CD14-positive monocyte (primary cell): ENCODE measurements around the gene NME7. TPM values are rescaled to one million over a fixed set of nuclear protein-coding genes. Genes with fewer than 3 reads are reported as not detected.

Experiments used
- DNase-seq, 3 donors: peaks; one replicate each; pipeline ENCODE4 v3.0.0-alpha.2; 2011 to 2022
- H2AFZ ChIP-seq: 2 replicates; pipeline ENCODE4 v1.6.0; 2012; ENCODE audit warnings: mild to moderate bottlenecking, low read depth, low read length, inconsistent platforms; ENCODE audit not compliant: insufficient read depth, poor library complexity, severe bottlenecking
- H3K27ac ChIP-seq, 2 donors: 1 replicate in 1 of 2; 2 replicates in 1 of 2; pipeline ENCODE4 v1.5.1; 2012 to 2013; ENCODE audit warnings: low read length in 2 of 2, control low read depth in 1 of 2, inconsistent platforms in 1 of 2, low read depth in 1 of 2, mild to moderate bottlenecking in 1 of 2
- H3K27me3 ChIP-seq, 2 donors: one replicate each; pipeline versions ENCODE4 v1.6.0 to v1.6.1; 2011 to 2013; ENCODE audit warnings: low read length in 2 of 2; ENCODE audit not compliant: control insufficient read depth in 2 of 2, insufficient read depth in 2 of 2
- H3K36me3 ChIP-seq, 2 donors: replicated peaks in 1 of 2; 1 replicate in 1 of 2; 2 replicates in 1 of 2; pipeline versions ENCODE4 v1.5.1 to v1.6.1; 2012 to 2013; ENCODE audit warnings: low read length in 2 of 2, control low read depth in 1 of 2, inconsistent platforms in 1 of 2, mild to moderate bottlenecking in 1 of 2; ENCODE audit not compliant: insufficient read depth in 2 of 2, control insufficient read depth in 1 of 2
- H3K4me1 ChIP-seq, 2 donors: 1 replicate in 1 of 2; 2 replicates in 1 of 2; pipeline versions ENCODE4 v1.5.1 to v1.6.1; 2012 to 2013; ENCODE audit warnings: low read length in 2 of 2, control low read depth in 1 of 2, inconsistent platforms in 1 of 2, mild to moderate bottlenecking in 1 of 2, moderate library complexity in 1 of 2; ENCODE audit not compliant: insufficient read depth in 2 of 2, control insufficient read depth in 1 of 2
- H3K4me2 ChIP-seq: replicated peaks from 2 replicates; pipeline ENCODE3; 2012; ENCODE audit warnings: low read length, moderate library complexity, mild to moderate bottlenecking; ENCODE audit not compliant: poor library complexity, severe bottlenecking; ENCODE audit errors: extremely low read depth
- H3K4me3 ChIP-seq, 3 experiments: fragments of 200-600 bp in 1 of 3; sonication (generic) in 1 of 3; replicated peaks in 1 of 3; 1 replicate in 2 of 3; 2 replicates in 1 of 3; pipeline ENCODE4 v1.5.1; 2011 to 2013; ENCODE audit warnings: low read length in 3 of 3, mild to moderate bottlenecking in 3 of 3, control low read depth in 2 of 3, low read depth in 2 of 3, inconsistent platforms in 1 of 3, moderate library complexity in 1 of 3
- H3K79me2 ChIP-seq: 2 replicates; pipeline ENCODE4 v1.6.0; 2012; ENCODE audit warnings: mild to moderate bottlenecking, control low read depth, inconsistent platforms, low read length, moderate library complexity; ENCODE audit not compliant: insufficient read depth
- H3K9ac ChIP-seq: 2 replicates; pipeline ENCODE4 v1.6.0; 2017; ENCODE audit warnings: low read length, mild to moderate bottlenecking; ENCODE audit not compliant: insufficient read depth, poor library complexity, severe bottlenecking
- H3K9me3 ChIP-seq, 2 donors: replicated peaks in 1 of 2; 1 replicate in 1 of 2; 2 replicates in 1 of 2; pipeline versions ENCODE4 v1.5.1 to v1.6.1; 2012 to 2013; ENCODE audit warnings: low read length in 2 of 2, control low read depth in 1 of 2; ENCODE audit not compliant: control insufficient read depth in 1 of 2, insufficient read depth in 1 of 2
- H4K20me1 ChIP-seq: 2 replicates; pipeline ENCODE4 v1.6.0; 2012; ENCODE audit warnings: mild to moderate bottlenecking, low read length, control low read depth, moderate library complexity; ENCODE audit not compliant: insufficient read depth
- H3K27ac Mint-ChIP-seq, 7 donors: one replicate each; pipeline ENCODE4 v1.8.0; 2020; ENCODE audit warnings: mild to moderate bottlenecking in 7 of 7, mixed read lengths in 7 of 7, moderate library complexity in 6 of 7, inconsistent platforms in 2 of 7
- H3K27me3 Mint-ChIP-seq, 3 donors: one replicate each; pipeline ENCODE4 v1.8.0; 2021 to 2022; ENCODE audit warnings: low read depth in 3 of 3, mild to moderate bottlenecking in 3 of 3, mixed read lengths in 3 of 3, moderate library complexity in 3 of 3, inconsistent platforms in 1 of 3
- H3K36me3 Mint-ChIP-seq, 2 donors: one replicate each; pipeline ENCODE4 v1.8.0; 2020; ENCODE audit warnings: mixed read lengths in 2 of 2, inconsistent platforms in 1 of 2, mild to moderate bottlenecking in 1 of 2
- H3K4me1 Mint-ChIP-seq: one replicate; pipeline ENCODE4 v1.8.0; 2020; ENCODE audit warnings: mild to moderate bottlenecking, mixed read lengths
- H3K4me3 Mint-ChIP-seq, 2 donors: one replicate each; pipeline ENCODE4 v1.8.0; 2020; ENCODE audit warnings: mild to moderate bottlenecking in 2 of 2, mixed read lengths in 2 of 2, moderate library complexity in 1 of 2
- H3K9me3 Mint-ChIP-seq, 7 donors: one replicate each; pipeline ENCODE4 v1.8.0; 2020 to 2022; ENCODE audit warnings: mixed read lengths in 7 of 7, mild to moderate bottlenecking in 6 of 7, moderate library complexity in 6 of 7, inconsistent platforms in 2 of 7
- CTCF ChIP-seq: fragments of 200-600 bp; IDR thresholded peaks from one replicate; pipeline ENCODE4 v1.8.0; 2022; ENCODE audit warnings: antibody characterized with exemption, mild to moderate bottlenecking
- WGBS: methylation state at CpG from one replicate; pipeline ENCODE4 v1.1.5; 2013; ENCODE audit warnings: missing lambda C conversion rate; ENCODE audit not compliant: insufficient coverage; 5-methylcytosine and 5-hydroxymethylcytosine counted together
- intact Hi-C, 2 donors: fragments of 100-400 bp; cut with micrococcal nuclease; formaldehyde crosslinking; loops; one replicate each; pipeline versions ENCODE4 v1.15.0 to v1.15.1; 2023
- polyA plus RNA-seq, 3 donors: library from polyadenylated mRNA; depleted of rRNA in 1 of 3; unstranded in 2 of 3; stranded (reverse) in 1 of 3; fragments of 300-500 nt in 2 of 3; fragments of >200 nt in 1 of 3; fragmentation: Illumina TruSeq in 2 of 3; gene quantifications; 1 replicate in 2 of 3; 2 replicates in 1 of 3; pipeline ENCODE4 v1.2.3, GENCODE V29; 2012 to 2021

The NME7 gene
- polyA plus RNA-seq, 3 donors: 3.5 to 8.0 (median 6.0) TPM

GRCh38 chr1:169348383-169349036 lies 19.1 kb downstream of the NME7 start:
- TF ChIP-seq CTCF: peak; percentile 83
- H4K20me1 ChIP-seq: no peaks in the 10 kb centered on the region
- Mint-ChIP-seq H3K9me3 (peaks cover 0 to 6% (median 0%) of the 10 kb centered on the region in 7 donors), H3K27ac (no peak overlapping the region), H3K27me3 (no peaks in the 10 kb centered on the region), H3K4me1 (peaks cover 2% of the 10 kb centered on the region), H3K36me3 (no peaks in the 10 kb centered on the region), H3K4me3 (no peak overlapping the region)
- peak; percentile 50 to 60 (median 56) for DNase-seq
- H3K4me3 ChIP-seq: no peak overlapping the region
- no peak overlapping the region for H3K27ac ChIP-seq
- no peaks in the 10 kb centered on the region for H3K79me2 ChIP-seq
- WGBS: no CpG with 5 or more reads among the region's 5 CpGs
- intact Hi-C loops: loop anchor here (2.0 to 10.0 kb wide), 5 partner anchors 746 to 1006 kb away; no protein-coding TSS in a partner anchor
- no peaks in the 10 kb centered on the region for H3K36me3 ChIP-seq
- H3K9ac ChIP-seq: no peak overlapping the region
- H3K4me2 ChIP-seq: no peak overlapping the region
- no peak overlapping the region for H2AFZ ChIP-seq
- no peaks in the 10 kb centered on the region for H3K4me1 ChIP-seq
- H3K9me3 ChIP-seq: no peaks in the 10 kb centered on the region
- no peaks in the 10 kb centered on the region for H3K27me3 ChIP-seq

GRCh38 chr1:169347688-169348382 lies 19.8 kb downstream of the NME7 start:
- no peaks in the 10 kb centered on the region for H3K27me3 Mint-ChIP-seq
- Histone ChIP-seq H3K4me3 (no peak overlapping the region), H2AFZ (no peak overlapping the region), H3K79me2 (no peaks in the 10 kb centered on the region), H3K27ac (no peak overlapping the region), H4K20me1 (no peaks in the 10 kb centered on the region), H3K9ac (no peak overlapping the region), H3K27me3 (no peaks in the 10 kb centered on the region), H3K4me2 (no peak overlapping the region), H3K9me3 (no peaks in the 10 kb centered on the region), H3K4me1 (no peaks in the 10 kb centered on the region), H3K36me3 (no peaks in the 10 kb centered on the region)
- peaks cover 2% of the 10 kb centered on the region for H3K4me1 Mint-ChIP-seq
- no peaks in the 10 kb centered on the region for H3K36me3 Mint-ChIP-seq
- no peak for DNase-seq
- intact Hi-C loops: loop anchor here (2.0 to 10.0 kb wide), 5 partner anchors 746 to 1006 kb away; no protein-coding TSS in a partner anchor
- TF ChIP-seq CTCF: no peak
- H3K27ac Mint-ChIP-seq: no peak overlapping the region
- no peak overlapping the region for H3K4me3 Mint-ChIP-seq
- H3K9me3 Mint-ChIP-seq: peaks cover 0 to under 1% (median 0%) of the 10 kb centered on the region in 7 donors
- WGBS: no CpG with 5 or more reads among the region's 2 CpGs
